ENCODE data around the gene APOB. TPM values are rescaled to one million over a fixed set of nuclear protein-coding genes. Genes with fewer than 3 reads are reported as not detected.

Gene APOB
- total and polyA plus RNA-seq, 2 of the 13 experiments (the other 11 are each of a cell fraction or from before 2014, with no cell fraction given), result 1,569 to 2,515 TPM

DNA sequence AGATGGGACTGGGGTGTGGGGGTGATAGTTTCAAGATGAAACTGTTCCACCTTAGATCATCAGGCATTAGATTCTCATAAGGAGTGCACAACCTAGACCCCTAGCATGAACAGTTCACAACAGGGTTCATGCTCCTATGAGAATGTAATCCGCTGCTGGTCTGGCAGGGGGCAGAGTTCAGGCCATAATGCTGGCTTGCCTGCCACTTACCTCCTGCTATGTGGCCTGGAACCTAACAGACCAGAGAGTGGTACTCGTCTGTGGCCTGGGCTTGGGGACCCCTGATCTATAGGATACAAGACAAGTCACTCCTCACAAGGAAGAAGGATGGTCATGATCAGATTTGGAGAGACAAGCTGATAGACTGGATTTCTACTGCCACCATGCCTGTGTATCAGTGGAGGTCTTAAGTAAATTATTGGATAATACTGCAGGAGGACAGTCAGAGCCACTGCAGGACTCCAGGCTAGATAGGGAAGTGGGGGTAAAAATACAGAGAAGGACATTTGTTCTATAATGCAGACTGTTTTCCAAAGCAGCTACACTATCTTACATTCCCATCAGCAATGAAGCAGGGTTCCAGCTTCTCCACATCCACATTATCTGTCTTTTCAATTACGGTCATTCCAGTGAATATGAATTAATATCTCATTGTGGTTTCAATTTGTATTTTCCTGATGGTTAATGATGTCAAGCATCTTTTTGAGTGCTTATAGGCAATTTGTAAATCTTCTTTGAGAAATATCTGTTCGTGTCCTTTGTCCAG, 28.8 kb upstream of the APOB start (continued):
- TF ChIP-seq, protein P1, sequence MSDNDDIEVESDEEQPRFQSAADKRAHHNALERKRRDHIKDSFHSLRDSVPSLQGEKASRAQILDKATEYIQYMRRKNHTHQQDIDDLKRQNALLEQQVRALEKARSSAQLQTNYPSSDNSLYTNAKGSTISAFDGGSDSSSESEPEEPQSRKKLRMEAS (IDR thresholded peaks at IDR 0.05), result no peak
- TF ChIP-seq TCF7L2 (IDR thresholded peaks at IDR 0.05; ENCODE audit: low read depth, low read length), result no peak
- TF ChIP-seq ZBTB7B (CRISPR knock-in tag; IDR thresholded peaks at IDR 0.05), result 0 out of 2 replicates have a peak, but pooled peaks have one; percentile 44
- no peak for TF ChIP-seq ZNF496 (CRISPR knock-in tag; IDR thresholded peaks at IDR 0.05; ENCODE audit: insufficient replicate concordance)
- peak; percentile 86 for TF ChIP-seq SALL1 (CRISPR knock-in tag; IDR thresholded peaks at IDR 0.05)
- no peak for TF ChIP-seq ZNF460 (CRISPR knock-in tag; IDR thresholded peaks at IDR 0.05; ENCODE audit: borderline replicate concordance)
- no peak for TF ChIP-seq MEIS1 (CRISPR knock-in tag; IDR thresholded peaks at IDR 0.05; ENCODE audit: borderline replicate concordance)
- TF ChIP-seq, protein P2, sequence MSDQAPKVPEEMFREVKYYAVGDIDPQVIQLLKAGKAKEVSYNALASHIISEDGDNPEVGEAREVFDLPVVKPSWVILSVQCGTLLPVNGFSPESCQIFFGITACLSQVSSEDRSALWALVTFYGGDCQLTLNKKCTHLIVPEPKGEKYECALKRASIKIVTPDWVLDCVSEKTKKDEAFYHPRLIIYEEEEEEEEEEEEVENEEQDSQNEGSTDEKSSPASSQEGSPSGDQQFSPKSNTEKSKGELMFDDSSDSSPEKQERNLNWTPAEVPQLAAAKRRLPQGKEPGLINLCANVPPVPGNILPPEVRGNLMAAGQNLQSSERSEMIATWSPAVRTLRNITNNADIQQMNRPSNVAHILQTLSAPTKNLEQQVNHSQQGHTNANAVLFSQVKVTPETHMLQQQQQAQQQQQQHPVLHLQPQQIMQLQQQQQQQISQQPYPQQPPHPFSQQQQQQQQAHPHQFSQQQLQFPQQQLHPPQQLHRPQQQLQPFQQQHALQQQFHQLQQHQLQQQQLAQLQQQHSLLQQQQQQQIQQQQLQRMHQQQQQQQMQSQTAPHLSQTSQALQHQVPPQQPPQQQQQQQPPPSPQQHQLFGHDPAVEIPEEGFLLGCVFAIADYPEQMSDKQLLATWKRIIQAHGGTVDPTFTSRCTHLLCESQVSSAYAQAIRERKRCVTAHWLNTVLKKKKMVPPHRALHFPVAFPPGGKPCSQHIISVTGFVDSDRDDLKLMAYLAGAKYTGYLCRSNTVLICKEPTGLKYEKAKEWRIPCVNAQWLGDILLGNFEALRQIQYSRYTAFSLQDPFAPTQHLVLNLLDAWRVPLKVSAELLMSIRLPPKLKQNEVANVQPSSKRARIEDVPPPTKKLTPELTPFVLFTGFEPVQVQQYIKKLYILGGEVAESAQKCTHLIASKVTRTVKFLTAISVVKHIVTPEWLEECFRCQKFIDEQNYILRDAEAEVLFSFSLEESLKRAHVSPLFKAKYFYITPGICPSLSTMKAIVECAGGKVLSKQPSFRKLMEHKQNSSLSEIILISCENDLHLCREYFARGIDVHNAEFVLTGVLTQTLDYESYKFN (CRISPR knock-in tag; conservative IDR thresholded peaks at IDR 0.05), result peak; percentile 36; the same call in 1 of the 2 replicates
- TF ChIP-seq ZNF678 (CRISPR knock-in tag; IDR thresholded peaks at IDR 0.05), result no peak
- TF ChIP-seq, protein P3, sequence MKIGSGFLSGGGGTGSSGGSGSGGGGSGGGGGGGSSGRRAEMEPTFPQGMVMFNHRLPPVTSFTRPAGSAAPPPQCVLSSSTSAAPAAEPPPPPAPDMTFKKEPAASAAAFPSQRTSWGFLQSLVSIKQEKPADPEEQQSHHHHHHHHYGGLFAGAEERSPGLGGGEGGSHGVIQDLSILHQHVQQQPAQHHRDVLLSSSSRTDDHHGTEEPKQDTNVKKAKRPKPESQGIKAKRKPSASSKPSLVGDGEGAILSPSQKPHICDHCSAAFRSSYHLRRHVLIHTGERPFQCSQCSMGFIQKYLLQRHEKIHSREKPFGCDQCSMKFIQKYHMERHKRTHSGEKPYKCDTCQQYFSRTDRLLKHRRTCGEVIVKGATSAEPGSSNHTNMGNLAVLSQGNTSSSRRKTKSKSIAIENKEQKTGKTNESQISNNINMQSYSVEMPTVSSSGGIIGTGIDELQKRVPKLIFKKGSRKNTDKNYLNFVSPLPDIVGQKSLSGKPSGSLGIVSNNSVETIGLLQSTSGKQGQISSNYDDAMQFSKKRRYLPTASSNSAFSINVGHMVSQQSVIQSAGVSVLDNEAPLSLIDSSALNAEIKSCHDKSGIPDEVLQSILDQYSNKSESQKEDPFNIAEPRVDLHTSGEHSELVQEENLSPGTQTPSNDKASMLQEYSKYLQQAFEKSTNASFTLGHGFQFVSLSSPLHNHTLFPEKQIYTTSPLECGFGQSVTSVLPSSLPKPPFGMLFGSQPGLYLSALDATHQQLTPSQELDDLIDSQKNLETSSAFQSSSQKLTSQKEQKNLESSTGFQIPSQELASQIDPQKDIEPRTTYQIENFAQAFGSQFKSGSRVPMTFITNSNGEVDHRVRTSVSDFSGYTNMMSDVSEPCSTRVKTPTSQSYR (CRISPR knock-in tag; IDR thresholded peaks at IDR 0.05; ENCODE audit: borderline replicate concordance), result no peak
- no peak for TF ChIP-seq KLF6 (CRISPR knock-in tag; IDR thresholded peaks at IDR 0.05)
- no peak for TF ChIP-seq SATB2 (CRISPR knock-in tag; IDR thresholded peaks at IDR 0.05)
- TF ChIP-seq MTA1 (CRISPR knock-in tag; IDR thresholded peaks at IDR 0.05; ENCODE audit: borderline replicate concordance), result no peak
- TF ChIP-seq, protein P4, sequence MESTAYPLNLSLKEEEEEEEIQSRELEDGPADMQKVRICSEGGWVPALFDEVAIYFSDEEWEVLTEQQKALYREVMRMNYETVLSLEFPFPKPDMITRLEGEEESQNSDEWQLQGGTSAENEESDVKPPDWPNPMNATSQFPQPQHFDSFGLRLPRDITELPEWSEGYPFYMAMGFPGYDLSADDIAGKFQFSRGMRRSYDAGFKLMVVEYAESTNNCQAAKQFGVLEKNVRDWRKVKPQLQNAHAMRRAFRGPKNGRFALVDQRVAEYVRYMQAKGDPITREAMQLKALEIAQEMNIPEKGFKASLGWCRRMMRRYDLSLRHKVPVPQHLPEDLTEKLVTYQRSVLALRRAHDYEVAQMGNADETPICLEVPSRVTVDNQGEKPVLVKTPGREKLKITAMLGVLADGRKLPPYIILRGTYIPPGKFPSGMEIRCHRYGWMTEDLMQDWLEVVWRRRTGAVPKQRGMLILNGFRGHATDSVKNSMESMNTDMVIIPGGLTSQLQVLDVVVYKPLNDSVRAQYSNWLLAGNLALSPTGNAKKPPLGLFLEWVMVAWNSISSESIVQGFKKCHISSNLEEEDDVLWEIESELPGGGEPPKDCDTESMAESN (CRISPR knock-in tag; conservative IDR thresholded peaks at IDR 0.05), result 0 out of 2 replicates have a peak, but pooled peaks have one; percentile 41
- TF ChIP-seq MAFG (CRISPR knock-in tag; IDR thresholded peaks at IDR 0.05), result no peak
- no peak for TF ChIP-seq SMAD1 (CRISPR knock-in tag; IDR thresholded peaks at IDR 0.05; ENCODE audit: borderline replicate concordance, low read depth)
- TF ChIP-seq, protein P5, sequence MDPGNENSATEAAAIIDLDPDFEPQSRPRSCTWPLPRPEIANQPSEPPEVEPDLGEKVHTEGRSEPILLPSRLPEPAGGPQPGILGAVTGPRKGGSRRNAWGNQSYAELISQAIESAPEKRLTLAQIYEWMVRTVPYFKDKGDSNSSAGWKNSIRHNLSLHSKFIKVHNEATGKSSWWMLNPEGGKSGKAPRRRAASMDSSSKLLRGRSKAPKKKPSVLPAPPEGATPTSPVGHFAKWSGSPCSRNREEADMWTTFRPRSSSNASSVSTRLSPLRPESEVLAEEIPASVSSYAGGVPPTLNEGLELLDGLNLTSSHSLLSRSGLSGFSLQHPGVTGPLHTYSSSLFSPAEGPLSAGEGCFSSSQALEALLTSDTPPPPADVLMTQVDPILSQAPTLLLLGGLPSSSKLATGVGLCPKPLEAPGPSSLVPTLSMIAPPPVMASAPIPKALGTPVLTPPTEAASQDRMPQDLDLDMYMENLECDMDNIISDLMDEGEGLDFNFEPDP (CRISPR knock-in tag; conservative IDR thresholded peaks at IDR 0.05), result no peak
- no peak for TF ChIP-seq CAMTA2 (CRISPR knock-in tag; IDR thresholded peaks at IDR 0.05; ENCODE audit: borderline replicate concordance)
- TF ChIP-seq ZNF878 (CRISPR knock-in tag; IDR thresholded peaks at IDR 0.05), result no peak

Data from HepG2 (cell line).